HG03139 (cell line): ENCODE results near the gene PGLYRP2.
"Not testable (repeated sequence)": the region's sequence is repeated elsewhere in the genome, so short reads cannot be mapped to it uniquely, and the experiment has no call there.

ENCODE experiments used
- ATAC-seq: cut with Tn5 transposase; IDR thresholded peaks from one replicate; pipeline ENCODE4 v1.9.1; 2021; ENCODE audit not compliant: unreplicated experiment

The PGLYRP2 gene

GRCh38 chr19:15488489-15489226 lies 9.4 kb upstream of the PGLYRP2 start:
- no peak for ATAC-seq

- no peak for ATAC-seq
Observed at GRCh38 chr19:15487038-15487437, 7.7 kb upstream of the PGLYRP2 start.

GRCh38 chr19:15485768-15486167 lies 6.5 kb upstream of the PGLYRP2 start:
- ATAC-seq = not testable (repeated sequence)

- not testable (repeated sequence) for ATAC-seq
Observed at GRCh38 chr19:15480996-15481395, 1.7 kb upstream of the PGLYRP2 start.

- no peak for ATAC-seq
Observed at GRCh38 chr19:15476325-15476724, 3.0 kb downstream of the PGLYRP2 start.

GRCh38 chr19:15475611-15476010 lies 3.7 kb downstream of the PGLYRP2 start:
- ATAC-seq = no peak

- no peak for ATAC-seq
Observed at GRCh38 chr19:15475169-15475568, 4.1 kb downstream of the PGLYRP2 start.

GRCh38 chr19:15473821-15474220 lies 5.5 kb downstream of the PGLYRP2 start:
- not testable (repeated sequence) for ATAC-seq

- ATAC-seq = no peak
Observed at GRCh38 chr19:15471639-15472101, 7.6 kb downstream of the PGLYRP2 start.

- ATAC-seq = no peak
Observed at GRCh38 chr19:15469513-15470297, 9.6 kb downstream of the PGLYRP2 start.

- no peak for ATAC-seq
Observed at GRCh38 chr19:15468675-15469512, 10.4 kb downstream of the PGLYRP2 start.

- no peak for ATAC-seq
Observed at GRCh38 chr19:15467734-15468214, 11.5 kb downstream of the PGLYRP2 start.

- peak; percentile 51 for ATAC-seq
Observed at GRCh38 chr19:15466851-15467733, 12.2 kb downstream of the PGLYRP2 start.

- ATAC-seq = no peak
Observed at GRCh38 chr19:15464394-15465385, 14.6 kb downstream of the PGLYRP2 start, which contains the start of gene RASAL3. Gene RASAL3 (minus strand): TSS chr19:15464544. CDS start chr19:15464358, 186 bp downstream.

GRCh38 chr19:15463861-15464371 lies 15.4 kb downstream of the PGLYRP2 start:
- ATAC-seq = peak; percentile 47

GRCh38 chr19:15461694-15462093 lies 17.6 kb downstream of the PGLYRP2 start:
- no peak for ATAC-seq

- ATAC-seq = no peak
Observed at GRCh38 chr19:15457701-15458484, 21.4 kb downstream of the PGLYRP2 start.
